Kidney (tissue), 14 donors: Measurements from ENCODE around the gene DPP6. TPM values are rescaled to one million over a fixed set of nuclear protein-coding genes. Genes with fewer than 3 reads are reported as not detected.
A peak's percentile ranks its signal among the peaks of the same experiment; 100 is the strongest.

ENCODE experiments used
- DNase-seq, 5 donors: peaks; one replicate each; pipeline ENCODE4 v3.0.0-alpha.2; 2013 to 2020
- FAIRE-seq: peaks from 2 replicates; lab custom pipeline; 2012; peaks lifted over from hg19 to GRCh38; lab: Jason Lieb, UNC
- H3K27ac ChIP-seq, 2 donors: one replicate each; pipeline ENCODE4 v1.7.0; 2013; ENCODE audit warnings: low read depth in 2 of 2, low read length in 2 of 2, inconsistent platforms in 1 of 2
- H3K27me3 ChIP-seq: one replicate; pipeline ENCODE4 v1.7.1; 2013; ENCODE audit warnings: low read length, inconsistent platforms; ENCODE audit not compliant: control insufficient read depth, insufficient read depth
- H3K36me3 ChIP-seq, 3 donors: one replicate each; pipeline versions ENCODE4 v1.7.0 to v1.7.1; 2013; ENCODE audit warnings: low read length in 3 of 3, control low read depth in 1 of 3, inconsistent platforms in 1 of 3; ENCODE audit not compliant: insufficient read depth in 3 of 3, control insufficient read depth in 2 of 3
- H3K4me1 ChIP-seq, 3 donors: one replicate each; pipeline versions ENCODE4 v1.7.0 to v1.7.1; 2013; ENCODE audit warnings: low read length in 3 of 3, inconsistent platforms in 1 of 3, low read depth in 1 of 3; ENCODE audit not compliant: control insufficient read depth in 2 of 3, insufficient read depth in 2 of 3
- H3K4me3 ChIP-seq, 3 donors: one replicate each; pipeline versions ENCODE4 v1.7.0 to v1.8.1; 2013; ENCODE audit warnings: low read length in 3 of 3, control low read depth in 1 of 3, inconsistent platforms in 1 of 3
- H3K9ac ChIP-seq, 3 donors: one replicate each; pipeline versions ENCODE4 v1.7.0 to v1.7.1; 2013; ENCODE audit warnings: low read length in 3 of 3, control low read depth in 1 of 3, inconsistent platforms in 1 of 3
- H3K9me3 ChIP-seq, 3 donors: one replicate each; pipeline versions ENCODE4 v1.7.0 to v1.7.1; 2013; ENCODE audit warnings: low read length in 3 of 3, control low read depth in 1 of 3, inconsistent platforms in 1 of 3; ENCODE audit not compliant: control insufficient read depth in 2 of 3, insufficient read depth in 1 of 3
- CTCF ChIP-seq: IDR thresholded peaks from 3 replicates; pipeline ENCODE4 v1.5.1; 2012; ENCODE audit warnings: mild to moderate bottlenecking, moderate library complexity, borderline replicate concordance; ENCODE audit not compliant: insufficient read depth; ENCODE audit errors: extremely low read depth
- intact Hi-C: fragments of 100-400 bp; cut with DNase I; formaldehyde crosslinking; loops from one replicate; pipeline ENCODE4 v1.11.1; 2022
- polyA plus RNA-seq: library from polyadenylated mRNA; stranded (reverse); fragments of 350-450 nt; fragmentation: Illumina TruSeq; extraction: RNeasy Lipid Tissue Mini Kit (QIAGEN cat#74804); gene quantifications from one replicate; pipeline ENCODE4 v1.2.3, GENCODE V29; 2014; ENCODE audit warnings: low read depth, low replicate concordance; ENCODE audit not compliant: insufficient read depth
- total RNA-seq: library from RNA; stranded (reverse); fragmentation: NEBNext Ultra II Directional; extraction: Animal tissue kit (Norgen Biotek cat#: 25700); gene quantifications from one replicate; pipeline ENCODE4 v1.2.1, GENCODE V29; 2021
- donor health status: control.
- donor health status: control.
- donor health status: control.
- donor health status: control.
- donor health status: control.
- donor health status: DM: yes; HTN: yes; CAD: no.
- donor health status: Normal renal cell carcinoma (clear cell type).

The DPP6 gene
- total and polyA plus RNA-seq, 2 donors from 2014 or later, result 1.8 to 6.9 TPM

- no peak for FAIRE-seq
- H3K9me3 ChIP-seq, result no peaks in the 10 kb centered on the region
- DNase-seq, result peak in 1 of 5 donors; percentile 45
- no peak overlapping the region for H3K27ac ChIP-seq
- no peak overlapping the region for H3K9ac ChIP-seq
- TF ChIP-seq CTCF, result no peak
- H3K27me3 ChIP-seq, result no peaks in the 10 kb centered on the region
- H3K4me1 ChIP-seq, result peaks cover 0 to 7% (median 4%) of the 10 kb centered on the region in 3 donors
- H3K36me3 ChIP-seq, result peaks cover 0 to 3% (median 0%) of the 10 kb centered on the region in 3 donors
- no peak overlapping the region for H3K4me3 ChIP-seq
- intact Hi-C loops, result no loop called here
Measured at GRCh38 chr7:154871928-154872750, 819.9 kb downstream of the DPP6 start.

- intact Hi-C loops, result no loop called here
- peak in 1 of 5 donors; percentile 28 for DNase-seq
- no peak for TF ChIP-seq CTCF
Measured at GRCh38 chr7:154872811-154873499, 820.8 kb downstream of the DPP6 start.

GRCh38 chr7:154873500-154874121, 821.4 kb downstream of the DPP6 start:
- H3K4me3 ChIP-seq, result no peak overlapping the region
- TF ChIP-seq CTCF, result no peak
- FAIRE-seq, result no peak
- no peaks in the 10 kb centered on the region for H3K27me3 ChIP-seq
- H3K9me3 ChIP-seq, result no peaks in the 10 kb centered on the region
- H3K9ac ChIP-seq, result peak overlapping the region in 1 of 3 donors; percentile 8
- intact Hi-C loops, result no loop called here
- peaks cover 0 to 3% (median 0%) of the 10 kb centered on the region in 3 donors for H3K36me3 ChIP-seq
- peaks cover 0 to 7% (median 4%) of the 10 kb centered on the region in 3 donors for H3K4me1 ChIP-seq
- no peak for DNase-seq
- no peak overlapping the region for H3K27ac ChIP-seq

More at GRCh38 chr7:154872811-154873499, 820.8 kb downstream of the DPP6 start:
- Histone ChIP-seq H3K27me3 (no peaks in the 10 kb centered on the region), H3K9ac (no peak overlapping the region), H3K36me3 (peaks cover 0 to 3% (median 0%) of the 10 kb centered on the region in 3 donors), H3K9me3 (no peaks in the 10 kb centered on the region), H3K27ac (no peak overlapping the region), H3K4me1 (peaks cover 0 to 7% (median 4%) of the 10 kb centered on the region in 3 donors), H3K4me3 (no peak overlapping the region)
- FAIRE-seq, result no peak
